ENCODE data around the gene NOTCH1.

The NOTCH1 gene

GRCh38 chr9:136564379-136564988 lies 18.6 kb upstream of the NOTCH1 start:
- H3K4me3 ChIP-seq (replicated peaks; ENCODE audit: insufficient read depth, low read length) = no peak overlapping the region
- DNase-seq (ENCODE audit: low read depth in 1 of 2, low spot score in 1 of 2) = peak; percentile 68 to 87
- H3K27ac ChIP-seq (replicated peaks) = peak overlapping the region; percentile 75
- TF ChIP-seq REST (IDR thresholded peaks at IDR 0.05; ENCODE audit: insufficient replicate concordance, low read depth) (peak; percentile 81), POLR2AphosphoS5 (IDR thresholded peaks at IDR 0.05; ENCODE audit: low read depth) (no peak)
- no peaks in the 10 kb centered on the region for H3K27me3 ChIP-seq (ENCODE audit: insufficient read depth, poor library complexity, severe bottlenecking)

- H3K27ac ChIP-seq (replicated peaks) = peak overlapping the region; percentile 75
- H3K27me3 ChIP-seq (ENCODE audit: insufficient read depth, poor library complexity, severe bottlenecking) = no peaks in the 10 kb centered on the region
- no peak for TF ChIP-seq SPI1 (IDR thresholded peaks at IDR 0.05; ENCODE audit: borderline replicate concordance, low read depth)
- no peak for TF ChIP-seq REST (IDR thresholded peaks at IDR 0.05; ENCODE audit: insufficient replicate concordance, low read depth)
- TF ChIP-seq POLR2AphosphoS5 (IDR thresholded peaks at IDR 0.05; ENCODE audit: low read depth) = no peak
- TF ChIP-seq GABPA (IDR thresholded peaks at IDR 0.05; ENCODE audit: low read depth) = no peak
- TF ChIP-seq CTCF (IDR thresholded peaks at IDR 0.05; ENCODE audit: insufficient read depth, low read length) = no peak
- H3K4me3 ChIP-seq (replicated peaks; ENCODE audit: insufficient read depth, low read length) = no peak overlapping the region
- DNase-seq (ENCODE audit: low read depth in 1 of 2, low spot score in 1 of 2) = no peak
These were observed 17.9 kb upstream of the NOTCH1 start for GRCh38 chr9:136563646-136564325.

- H3K4me3 ChIP-seq (replicated peaks; ENCODE audit: insufficient read depth, low read length) = no peak overlapping the region
- no peak overlapping the region for H3K27ac ChIP-seq (replicated peaks)
- no peak for DNase-seq (ENCODE audit: low read depth in 1 of 2, low spot score in 1 of 2)
- H3K27me3 ChIP-seq (ENCODE audit: insufficient read depth, poor library complexity, severe bottlenecking) = no peaks in the 10 kb centered on the region
- TF ChIP-seq SPI1 (IDR thresholded peaks at IDR 0.05; ENCODE audit: borderline replicate concordance, low read depth) (no peak), CTCF (IDR thresholded peaks at IDR 0.05; ENCODE audit: insufficient read depth, low read length) (no peak), REST (IDR thresholded peaks at IDR 0.05; ENCODE audit: insufficient replicate concordance, low read depth) (no peak), POLR2AphosphoS5 (IDR thresholded peaks at IDR 0.05; ENCODE audit: low read depth) (no peak), GABPA (IDR thresholded peaks at IDR 0.05; ENCODE audit: low read depth) (no peak)
These were observed 17.1 kb upstream of the NOTCH1 start for GRCh38 chr9:136562746-136563495.

Data from HL-60 (cell line).